ENCODE measurements around the gene DAAM1.

GRCh38 chr14:59284059-59284458, 95.6 kb downstream of the DAAM1 start:
- TF ChIP-seq, protein P1, sequence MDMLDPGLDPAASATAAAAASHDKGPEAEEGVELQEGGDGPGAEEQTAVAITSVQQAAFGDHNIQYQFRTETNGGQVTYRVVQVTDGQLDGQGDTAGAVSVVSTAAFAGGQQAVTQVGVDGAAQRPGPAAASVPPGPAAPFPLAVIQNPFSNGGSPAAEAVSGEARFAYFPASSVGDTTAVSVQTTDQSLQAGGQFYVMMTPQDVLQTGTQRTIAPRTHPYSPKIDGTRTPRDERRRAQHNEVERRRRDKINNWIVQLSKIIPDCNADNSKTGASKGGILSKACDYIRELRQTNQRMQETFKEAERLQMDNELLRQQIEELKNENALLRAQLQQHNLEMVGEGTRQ (IDR thresholded peaks at IDR 0.05) = no peak
- TF ChIP-seq, protein P2, sequence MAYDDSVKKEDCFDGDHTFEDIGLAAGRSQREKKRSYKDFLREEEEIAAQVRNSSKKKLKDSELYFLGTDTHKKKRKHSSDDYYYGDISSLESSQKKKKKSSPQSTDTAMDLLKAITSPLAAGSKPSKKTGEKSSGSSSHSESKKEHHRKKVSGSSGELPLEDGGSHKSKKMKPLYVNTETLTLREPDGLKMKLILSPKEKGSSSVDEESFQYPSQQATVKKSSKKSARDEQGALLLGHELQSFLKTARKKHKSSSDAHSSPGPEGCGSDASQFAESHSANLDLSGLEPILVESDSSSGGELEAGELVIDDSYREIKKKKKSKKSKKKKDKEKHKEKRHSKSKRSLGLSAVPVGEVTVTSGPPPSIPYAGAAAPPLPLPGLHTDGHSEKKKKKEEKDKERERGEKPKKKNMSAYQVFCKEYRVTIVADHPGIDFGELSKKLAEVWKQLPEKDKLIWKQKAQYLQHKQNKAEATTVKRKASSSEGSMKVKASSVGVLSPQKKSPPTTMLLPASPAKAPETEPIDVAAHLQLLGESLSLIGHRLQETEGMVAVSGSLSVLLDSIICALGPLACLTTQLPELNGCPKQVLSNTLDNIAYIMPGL (CRISPR knock-in tag; IDR thresholded peaks at IDR 0.05; ENCODE audit: borderline replicate concordance) = no peak
- TF ChIP-seq CTCF (IDR thresholded peaks at IDR 0.05) = no peak
- no peak for TF ChIP-seq POLR2A (IDR thresholded peaks at IDR 0.05; ENCODE audit: low read length)
- no peak for TF ChIP-seq RCOR1 (IDR thresholded peaks at IDR 0.05; ENCODE audit: low read depth, low read length)
- TF ChIP-seq JUN (IDR thresholded peaks at IDR 0.05) = no peak
- TF ChIP-seq RAD21 (conservative IDR thresholded peaks at IDR 0.05 in 1 of 2, IDR thresholded peaks at IDR 0.05 in 1 of 2) = no peak
- TF ChIP-seq FOXS1 (CRISPR knock-in tag; IDR thresholded peaks at IDR 0.05) = no peak
- no peak for TF ChIP-seq CBX8 (IDR thresholded peaks at IDR 0.05)

Measured in A549 (cell line).